Activated CD4-positive, alpha-beta T cell treated with anti-CD3 and anti-CD28 coated beads for 36 hours (primary cell): Measurements from ENCODE around the gene AGPAT3. TPM values are rescaled to one million over a fixed set of nuclear protein-coding genes. Genes with fewer than 3 reads are reported as not detected.

Experiments
- ATAC-seq: fragments of 200-7000 bp; cut with Tn5 transposase; one replicate; pipeline ENCODE4 v1.10.0; 2021; ENCODE audit warnings: mild to moderate bottlenecking, moderate library complexity
- CTCF ChIA-PET: fragments of 350-600 bp; sonication (Branson Sonifier 250); formaldehyde crosslinking; loops from one replicate; lab custom pipeline; 2021; ENCODE audit warnings: antibody characterized with exemption; lab: Charles Lee
- POLR2A ChIA-PET: fragments of 350-600 bp; sonication (Branson Sonifier 250); formaldehyde crosslinking; loops from one replicate; lab custom pipeline; 2021; ENCODE audit warnings: antibody characterized with exemption, inconsistent platforms; lab: Charles Lee
- DNase-seq: peaks from one replicate; pipeline ENCODE4 v3.0.0-alpha.2; 2020
- H3K27ac Mint-ChIP-seq: one replicate; pipeline ENCODE4 v1.8.0; 2021; ENCODE audit warnings: mixed read lengths
- H3K27me3 Mint-ChIP-seq: one replicate; pipeline ENCODE4 v1.8.0; 2021; ENCODE audit warnings: mixed read lengths
- H3K36me3 Mint-ChIP-seq: one replicate; pipeline ENCODE4 v1.8.0; 2021; ENCODE audit warnings: low read depth, mixed read lengths
- H3K4me1 Mint-ChIP-seq: one replicate; pipeline ENCODE4 v1.8.0; 2021; ENCODE audit warnings: mixed read lengths
- H3K4me3 Mint-ChIP-seq: one replicate; pipeline ENCODE4 v1.8.0; 2021; ENCODE audit warnings: mild to moderate bottlenecking, moderate library complexity, mixed read lengths
- H3K9me3 Mint-ChIP-seq: one replicate; pipeline ENCODE4 v1.8.0; 2021; ENCODE audit warnings: low read depth, mixed read lengths
- intact Hi-C, 2 experiments: fragments of 100-400 bp; cut with DNase I in 1 of 2; cut with micrococcal nuclease in 1 of 2; formaldehyde crosslinking; loops; one replicate each; pipeline versions ENCODE4 v1.14.2 to v1.15.1; 2022 to 2024; cut with DNase I, micrococcal nuclease
- total RNA-seq, 2 experiments: library from RNA; stranded (reverse); gene quantifications; one replicate each; pipeline ENCODE4 v1.2.3, GENCODE V29; 2021

The AGPAT3 gene
- total RNA-seq, 2 experiments from 2014 or later = 73.5 to 90.7 TPM

- intact Hi-C loops = loop anchor here in 1 of 2 experiments (2.0 to 5.0 kb wide), 4 partner anchors 15 to 219 kb away; partner anchors contain the start of gene PDXK
- H3K27me3 Mint-ChIP-seq = no peaks in the 10 kb centered on the region
- no peaks in the 10 kb centered on the region for H3K9me3 Mint-ChIP-seq
- H3K36me3 Mint-ChIP-seq = peaks cover 7% of the 10 kb centered on the region
- ATAC-seq (peak; percentile 21), DNase-seq (peak; percentile 53)
- peak overlapping the region; percentile 13 for H3K27ac Mint-ChIP-seq
- CTCF ChIA-PET = interaction anchor here (0.6 to 5.1 kb wide), 14 partner anchors 10 to 855 kb away, joined by 3 to 22 read pairs (median 4); no protein-coding TSS in a partner anchor
- POLR2A ChIA-PET = interaction anchor here (0.7 to 1.0 kb wide), 2 partner anchors 9 to 65 kb away, joined by 3 to 7 read pairs; no protein-coding TSS in a partner anchor
- H3K4me3 Mint-ChIP-seq = no peak overlapping the region
- H3K4me1 Mint-ChIP-seq = peaks cover 19% of the 10 kb centered on the region
Observed at GRCh38 chr21:43937891-43938309, 72.9 kb downstream of the AGPAT3 start.

GRCh38 chr21:43938751-43939442 is 73.9 kb downstream of the AGPAT3 start:
- intact Hi-C loops = loop anchor here (1.0 to 5.0 kb wide), 8 partner anchors 16 to 220 kb away; partner anchors contain the start of genes PDXK (in 1 of the 2) and RRP1 (in 1 of the 2)

GRCh38 chr21:43939443-43940328 is 74.7 kb downstream of the AGPAT3 start:
- POLR2A ChIA-PET = no interaction called here

More at GRCh38 chr21:43938751-43939442, 73.9 kb downstream of the AGPAT3 start:
- H3K4me3 Mint-ChIP-seq = peak overlapping the region; percentile 76
- no peaks in the 10 kb centered on the region for H3K27me3 Mint-ChIP-seq
- H3K4me1 Mint-ChIP-seq = peaks cover 19% of the 10 kb centered on the region
- ChIA-PET POLR2A (no interaction called here), CTCF (interaction anchor here (0.6 to 5.1 kb wide), 20 partner anchors 9 to 854 kb away, joined by 3 to 22 read pairs (median 4); no protein-coding TSS in a partner anchor)
- peak; percentile 95 for DNase-seq
- peaks cover 7% of the 10 kb centered on the region for H3K36me3 Mint-ChIP-seq
- H3K27ac Mint-ChIP-seq = peak overlapping the region; percentile 86
- peak; percentile 98 for ATAC-seq
- no peaks in the 10 kb centered on the region for H3K9me3 Mint-ChIP-seq

GRCh38 chr21:43940329-43941050 is 75.5 kb downstream of the AGPAT3 start:
- H3K27me3 Mint-ChIP-seq = no peaks in the 10 kb centered on the region
- no peak for DNase-seq
- ChIA-PET POLR2A (no interaction called here), CTCF (interaction anchor here (0.6 to 5.1 kb wide), 13 partner anchors 9 to 212 kb away, joined by 3 to 22 read pairs (median 3); no protein-coding TSS in a partner anchor)
- H3K27ac Mint-ChIP-seq = no peak overlapping the region
- H3K4me3 Mint-ChIP-seq = no peak overlapping the region
- peaks cover 19% of the 10 kb centered on the region for H3K4me1 Mint-ChIP-seq
- no peaks in the 10 kb centered on the region for H3K9me3 Mint-ChIP-seq
- no peak for ATAC-seq
- intact Hi-C loops = no loop called here
- peaks cover 4% of the 10 kb centered on the region for H3K36me3 Mint-ChIP-seq

More at GRCh38 chr21:43939443-43940328, 74.7 kb downstream of the AGPAT3 start:
- Mint-ChIP-seq H3K36me3 (peaks cover 4% of the 10 kb centered on the region), H3K4me3 (peak overlapping the region; percentile 76), H3K27ac (peak overlapping the region; percentile 86), H3K9me3 (no peaks in the 10 kb centered on the region), H3K27me3 (no peaks in the 10 kb centered on the region), H3K4me1 (peaks cover 19% of the 10 kb centered on the region)
- intact Hi-C loops = loop anchor here (1.0 to 5.0 kb wide), 8 partner anchors 17 to 221 kb away; partner anchors contain the start of genes PDXK (in 1 of the 2) and RRP1 (in 1 of the 2)
- ATAC-seq (no peak), DNase-seq (no peak)
- CTCF ChIA-PET = interaction anchor here (0.6 to 5.1 kb wide), 16 partner anchors 8 to 229 kb away, joined by 3 to 22 read pairs (median 4); no protein-coding TSS in a partner anchor

- Mint-ChIP-seq H3K27ac (no peak overlapping the region), H3K4me1 (peaks cover 19% of the 10 kb centered on the region), H3K4me3 (no peak overlapping the region), H3K9me3 (no peaks in the 10 kb centered on the region), H3K36me3 (peaks cover 11% of the 10 kb centered on the region), H3K27me3 (no peaks in the 10 kb centered on the region)
- DNase-seq (no peak), ATAC-seq (no peak)
- ChIA-PET POLR2A (no interaction called here), CTCF (interaction anchor here (0.6 to 1.0 kb wide), 4 partner anchors 12 to 153 kb away, joined by 3 to 4 read pairs (median 3); partner anchors contain the start of gene RRP1)
- intact Hi-C loops = no loop called here
Observed at GRCh38 chr21:43942201-43942600, 77.2 kb downstream of the AGPAT3 start.

- no peaks in the 10 kb centered on the region for H3K27me3 Mint-ChIP-seq
- H3K9me3 Mint-ChIP-seq = no peaks in the 10 kb centered on the region
- intact Hi-C loops = no loop called here
- no peak overlapping the region for H3K4me3 Mint-ChIP-seq
- no peak for DNase-seq
- no peak for ATAC-seq
- H3K4me1 Mint-ChIP-seq = peaks cover 15% of the 10 kb centered on the region
- ChIA-PET CTCF (no interaction called here), POLR2A (no interaction called here)
- peaks cover 14% of the 10 kb centered on the region for H3K36me3 Mint-ChIP-seq
- no peak overlapping the region for H3K27ac Mint-ChIP-seq
Observed at GRCh38 chr21:43942621-43943020, 77.6 kb downstream of the AGPAT3 start.

- Mint-ChIP-seq H3K36me3 (peaks cover 23% of the 10 kb centered on the region), H3K27me3 (no peaks in the 10 kb centered on the region), H3K4me1 (peaks cover 7% of the 10 kb centered on the region), H3K4me3 (no peak overlapping the region), H3K27ac (no peak overlapping the region), H3K9me3 (peaks cover 7% of the 10 kb centered on the region)
- DNase-seq (no peak), ATAC-seq (no peak)
- ChIA-PET POLR2A (no interaction called here), CTCF (no interaction called here)
- intact Hi-C loops = no loop called here
Observed at GRCh38 chr21:43943512-43944077, 78.6 kb downstream of the AGPAT3 start.

GRCh38 chr21:43944078-43944633 is 79.1 kb downstream of the AGPAT3 start:
- intact Hi-C loops = no loop called here
- ATAC-seq (no peak), DNase-seq (no peak)
- H3K27ac Mint-ChIP-seq = no peak overlapping the region
- ChIA-PET POLR2A (no interaction called here), CTCF (interaction anchor here (0.5 kb wide), 1 partner anchor 499 kb away, joined by 3 read pairs; no protein-coding TSS in a partner anchor)
- H3K4me1 Mint-ChIP-seq = peaks cover 3% of the 10 kb centered on the region
- no peak overlapping the region for H3K4me3 Mint-ChIP-seq
- H3K36me3 Mint-ChIP-seq = peaks cover 27% of the 10 kb centered on the region
- H3K9me3 Mint-ChIP-seq = peaks cover 11% of the 10 kb centered on the region
- no peaks in the 10 kb centered on the region for H3K27me3 Mint-ChIP-seq

- ChIA-PET POLR2A (no interaction called here), CTCF (interaction anchor here (0.5 kb wide), 1 partner anchor 499 kb away, joined by 3 read pairs; no protein-coding TSS in a partner anchor)
- Mint-ChIP-seq H3K27ac (no peak overlapping the region), H3K9me3 (peaks cover 16% of the 10 kb centered on the region), H3K4me3 (no peak overlapping the region), H3K4me1 (peaks cover 6% of the 10 kb centered on the region), H3K27me3 (no peaks in the 10 kb centered on the region), H3K36me3 (peaks cover 31% of the 10 kb centered on the region)
- ATAC-seq = no peak
- DNase-seq = no peak
- intact Hi-C loops = no loop called here
Observed at GRCh38 chr21:43944757-43945156, 79.7 kb downstream of the AGPAT3 start.
